A549 (cell line): Measurements from ENCODE around the gene LMF1. TPM values are rescaled to one million over a fixed set of nuclear protein-coding genes. Genes with fewer than 3 reads are reported as not detected.

ENCODE experiments used
- ATAC-seq, 2 experiments: fragments of 200-7000 bp in 1 of 2; fragments of >200 bp in 1 of 2; cut with Nextera tagmentation in 1 of 2; cut with Tn5 transposase in 1 of 2; 3 replicates each; pipeline versions ENCODE4 v1.8.0 to v1.9.1; 2018 to 2020; ENCODE audit warnings: mild to moderate bottlenecking in 1 of 2, moderate library complexity in 1 of 2
- CTCF ChIA-PET: fragments of 300-600 bp; sonication (Branson Sonifier 250); formaldehyde crosslinking; extraction: SDS; loops from one replicate; lab custom pipeline; 2021; ENCODE audit warnings: antibody characterized with exemption, inconsistent platforms; lab: Yijun Ruan, JAX
- POLR2A ChIA-PET: fragments of 350-600 bp; formaldehyde crosslinking; extraction: SDS; loops from one replicate; lab custom pipeline; 2021; ENCODE audit warnings: antibody characterized with exemption, inconsistent platforms; lab: Yijun Ruan, JAX
- DNase-seq, 2 experiments: peaks; one replicate each; pipeline versions ENCODE4 v3.0.0 to v3.0.0-alpha.2; 2011 to 2016; ENCODE audit warnings: low read depth in 1 of 2, low spot score in 1 of 2
- FAIRE-seq: peaks from 2 replicates; lab custom pipeline; 2011; peaks lifted over from hg19 to GRCh38; lab: Jason Lieb, UNC
- H3K27ac ChIP-seq, 2 experiments: fragments of >200 bp; sonication (Bioruptor Twin); formaldehyde crosslinking; 3 replicates each; pipeline ENCODE4 v1.5.1; 2016 to 2017
- H3K4me1 ChIP-seq: fragments of >200 bp; sonication (Bioruptor Twin); formaldehyde crosslinking; 3 replicates; pipeline ENCODE4 v1.6.1; 2016
- H3K4me2 ChIP-seq: fragments of >200 bp; sonication (Bioruptor Twin); formaldehyde crosslinking; 3 replicates; pipeline ENCODE4 v1.6.1; 2016
- H3K4me3 ChIP-seq: fragments of >200 bp; sonication (Bioruptor Twin); formaldehyde crosslinking; 3 replicates; pipeline ENCODE4 v1.5.1; 2016
- H3K9me3 ChIP-seq: fragments of >200 bp; sonication (Bioruptor Twin); formaldehyde crosslinking; 3 replicates; pipeline ENCODE4 v1.6.1; 2016
- CBX2 ChIP-seq: fragments of 200-600 bp; sonication (generic); IDR thresholded peaks from 2 replicates; pipeline ENCODE4 v1.6.1; 2016; ENCODE audit warnings: low read depth, mild to moderate bottlenecking, borderline replicate concordance
- CHD2 ChIP-seq: fragments of 150-350 bp; IDR thresholded peaks from 2 replicates; pipeline ENCODE4 v1.6.1; 2014; ENCODE audit warnings: low read length; ENCODE audit not compliant: partially characterized antibody
- ESRRA ChIP-seq: fragments of 150-350 bp; IDR thresholded peaks from 2 replicates; pipeline ENCODE4 v1.6.1; 2014; ENCODE audit warnings: mild to moderate bottlenecking, low read length, borderline replicate concordance
- FOSL2 ChIP-seq, 2 experiments: fragments of 450-650 bp in 1 of 2; fragments of >200 bp in 1 of 2; sonication (Bioruptor Twin) in 1 of 2; formaldehyde crosslinking; IDR thresholded peaks; 2 replicates each; pipeline versions ENCODE4 v1.5.0 to v1.6.1; 2016 to 2020; ENCODE audit warnings: mild to moderate bottlenecking in 1 of 2, moderate library complexity in 1 of 2
- FOXS1 ChIP-seq: fragments of 250-450 bp; sonication (Bioruptor Pico); IDR thresholded peaks from 2 replicates; pipeline ENCODE4 v1.5.0; 2020; ENCODE audit warnings: mild to moderate bottlenecking, moderate library complexity
- GATA3 ChIP-seq: IDR thresholded peaks from 2 replicates; pipeline ENCODE4 v1.6.1; 2012; ENCODE audit warnings: borderline replicate concordance
- HDAC2 ChIP-seq: fragments of 200-600 bp; sonication (generic); IDR thresholded peaks from 2 replicates; pipeline ENCODE4 v1.6.1; 2016
- HES2 ChIP-seq: fragments of >200 bp; sonication (Bioruptor Twin); formaldehyde crosslinking; IDR thresholded peaks from 2 replicates; pipeline ENCODE4 v1.6.1; 2016
- HEYL ChIP-seq: fragments of 250-450 bp; sonication (Bioruptor Pico); IDR thresholded peaks from 2 replicates; pipeline ENCODE4 v1.8.0; 2021; ENCODE audit warnings: mild to moderate bottlenecking, moderate library complexity
- KDM5A ChIP-seq: fragments of 200-600 bp; sonication (generic); IDR thresholded peaks from 2 replicates; pipeline ENCODE4 v1.6.1; 2016; ENCODE audit warnings: antibody characterized with exemption, mild to moderate bottlenecking
- MAFK ChIP-seq: fragments of 450-650 bp; IDR thresholded peaks from 2 replicates; pipeline ENCODE4 v1.6.1; 2014; ENCODE audit not compliant: partially characterized antibody
- MYC ChIP-seq: IDR thresholded peaks from 2 replicates; pipeline ENCODE4 v1.6.1; 2012; ENCODE audit warnings: mild to moderate bottlenecking, inconsistent platforms, low read length, improper control_type of control experiment, borderline replicate concordance
- NPAS2 ChIP-seq: fragments of 250-450 bp; sonication (Bioruptor Pico); IDR thresholded peaks from 2 replicates; pipeline ENCODE4 v1.8.0; 2022; ENCODE audit warnings: mild to moderate bottlenecking, moderate library complexity, borderline replicate concordance
- SMC3 ChIP-seq: fragments of >200 bp; sonication (Bioruptor Twin); formaldehyde crosslinking; IDR thresholded peaks from 3 replicates; pipeline ENCODE4 v1.6.1; 2018; ENCODE audit warnings: inconsistent platforms
- ZSCAN20 ChIP-seq: fragments of 250-450 bp; sonication (Bioruptor Pico); IDR thresholded peaks from 2 replicates; pipeline ENCODE4 v1.8.0; 2022; ENCODE audit warnings: mild to moderate bottlenecking, moderate library complexity
- WGBS: methylation state at CpG from one replicate; pipeline ENCODE4 v1.1.6; 2017; ENCODE audit errors: missing lambda C conversion rate; 5-methylcytosine and 5-hydroxymethylcytosine counted together
- polyA plus RNA-seq, 4 experiments: library from polyadenylated mRNA; depleted of rRNA in 3 of 4; stranded (reverse); fragments of >200 nt; fragmentation: RNase III in 1 of 4; extraction: RNeasy Plus Mini Kit Qiagen cat#74134 plus additional on column Dnase treatment in 1 of 4; gene quantifications; 2 replicates in 3 of 4; 3 replicates in 1 of 4; pipeline ENCODE4 v1.2.3, GENCODE V29; 2011 to 2017
- TF ChIP-seq, protein P1 (sequence below): IDR thresholded peaks from 2 replicates; pipeline ENCODE4 v1.6.1; 2012
- TF ChIP-seq, protein P2 (sequence below): fragments of 450-650 bp; IDR thresholded peaks from 2 replicates; pipeline ENCODE4 v1.6.1; 2014; ENCODE audit warnings: antibody characterized with exemption
- TF ChIP-seq, protein P3 (sequence below): fragments of 250-450 bp; sonication (Bioruptor Pico); IDR thresholded peaks from 2 replicates; pipeline ENCODE4 v1.5.0; 2021; ENCODE audit warnings: mild to moderate bottlenecking, moderate library complexity, borderline replicate concordance
- TF ChIP-seq, protein P4 (sequence below): fragments of >200 bp; sonication (Bioruptor Twin); formaldehyde crosslinking; IDR thresholded peaks from 3 replicates; pipeline ENCODE4 v1.5.1; 2016
- TF ChIP-seq, protein P5 (sequence below): IDR thresholded peaks from 2 replicates; pipeline ENCODE4 v1.6.1; 2012

Gene LMF1
- polyA plus RNA-seq, 2 of the 4 experiments (the other 2 are of a cell fraction): 8.8 to 10.9 TPM

GRCh38 chr16:937723-938122, 33.1 kb downstream of the LMF1 start:
- no peak overlapping the region for H3K27ac ChIP-seq
- ChIA-PET POLR2A (no interaction called here), CTCF (interaction anchor here (2.9 kb wide), 1 partner anchor 118 kb away, joined by 11 read pairs; no protein-coding TSS in a partner anchor)
- no peak for ATAC-seq
- H3K4me1 ChIP-seq: no peaks in the 10 kb centered on the region
- H3K9me3 ChIP-seq: no peaks in the 10 kb centered on the region
- DNase-seq: no peak
- FAIRE-seq: no peak
- 71% methylated on average over 6 of the region's 6 CpGs for WGBS
- no peak overlapping the region for H3K4me2 ChIP-seq
- TF ChIP-seq MAFK (no peak), CBX2 (no peak)
- TF ChIP-seq, protein P1, sequence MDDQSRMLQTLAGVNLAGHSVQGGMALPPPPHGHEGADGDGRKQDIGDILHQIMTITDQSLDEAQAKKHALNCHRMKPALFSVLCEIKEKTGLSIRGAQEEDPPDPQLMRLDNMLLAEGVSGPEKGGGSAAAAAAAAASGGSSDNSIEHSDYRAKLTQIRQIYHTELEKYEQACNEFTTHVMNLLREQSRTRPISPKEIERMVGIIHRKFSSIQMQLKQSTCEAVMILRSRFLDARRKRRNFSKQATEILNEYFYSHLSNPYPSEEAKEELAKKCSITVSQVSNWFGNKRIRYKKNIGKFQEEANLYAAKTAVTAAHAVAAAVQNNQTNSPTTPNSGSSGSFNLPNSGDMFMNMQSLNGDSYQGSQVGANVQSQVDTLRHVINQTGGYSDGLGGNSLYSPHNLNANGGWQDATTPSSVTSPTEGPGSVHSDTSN: no peak
- H3K4me3 ChIP-seq: no peak overlapping the region

DNA sequence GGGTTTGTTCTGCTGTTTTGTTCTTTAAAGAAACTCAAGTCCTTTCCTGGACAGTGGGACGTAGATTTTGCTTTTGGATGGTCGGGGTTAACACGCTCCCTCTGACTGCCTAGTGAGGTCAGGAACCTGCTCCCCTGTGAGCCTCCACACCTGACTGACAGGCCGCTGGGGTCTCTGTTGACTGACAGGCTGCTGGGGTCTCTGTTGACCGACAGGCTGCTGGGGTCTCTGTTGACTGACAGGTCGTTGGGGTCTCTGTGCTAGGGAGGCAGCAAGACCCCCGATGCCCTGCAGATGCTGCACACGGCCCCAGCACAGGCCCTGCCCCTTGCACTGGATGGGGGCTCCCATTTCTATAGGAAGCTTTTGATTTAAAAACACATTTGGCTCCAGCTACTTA, 33.5 kb downstream of the LMF1 start:
- DNase-seq: no peak
- H3K4me1 ChIP-seq: no peaks in the 10 kb centered on the region
- no peaks in the 10 kb centered on the region for H3K9me3 ChIP-seq
- ChIA-PET POLR2A (no interaction called here), CTCF (interaction anchor here (1.0 to 2.9 kb wide), 2 partner anchors 118 to 124 kb away, joined by 3 to 11 read pairs; no protein-coding TSS in a partner anchor)
- no peak overlapping the region for H3K27ac ChIP-seq
- WGBS: 58% methylated on average over 8 of the region's 8 CpGs
- no peak for TF ChIP-seq FOSL2 (IDR thresholded peaks at IDR 0.05)
- TF ChIP-seq FOSL2 (CRISPR knock-in tag; IDR thresholded peaks at IDR 0.05): no peak
- ATAC-seq: no peak
- H3K4me2 ChIP-seq: no peak overlapping the region
- no peak for FAIRE-seq
- no peak overlapping the region for H3K4me3 ChIP-seq

GRCh38 chr16:935684-936083, 35.1 kb downstream of the LMF1 start:
- no peak overlapping the region for H3K4me2 ChIP-seq
- no peak overlapping the region for H3K27ac ChIP-seq
- ATAC-seq: no peak
- POLR2A ChIA-PET: no interaction called here
- FAIRE-seq: no peak
- H3K4me1 ChIP-seq: no peaks in the 10 kb centered on the region
- no peak overlapping the region for H3K4me3 ChIP-seq
- WGBS: 67% methylated on average over 11 of the region's 11 CpGs
- H3K9me3 ChIP-seq: no peaks in the 10 kb centered on the region
- DNase-seq: no peak
- TF ChIP-seq, protein P2, sequence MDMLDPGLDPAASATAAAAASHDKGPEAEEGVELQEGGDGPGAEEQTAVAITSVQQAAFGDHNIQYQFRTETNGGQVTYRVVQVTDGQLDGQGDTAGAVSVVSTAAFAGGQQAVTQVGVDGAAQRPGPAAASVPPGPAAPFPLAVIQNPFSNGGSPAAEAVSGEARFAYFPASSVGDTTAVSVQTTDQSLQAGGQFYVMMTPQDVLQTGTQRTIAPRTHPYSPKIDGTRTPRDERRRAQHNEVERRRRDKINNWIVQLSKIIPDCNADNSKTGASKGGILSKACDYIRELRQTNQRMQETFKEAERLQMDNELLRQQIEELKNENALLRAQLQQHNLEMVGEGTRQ: no peak
- TF ChIP-seq, protein P1: no peak
- TF ChIP-seq ZSCAN20 (CRISPR knock-in tag): no peak
- no peak for TF ChIP-seq HEYL (CRISPR knock-in tag)
- no peak for TF ChIP-seq HES2
- no peak for TF ChIP-seq ESRRA
- TF ChIP-seq, all 56 proteins: peak for 0
- CTCF ChIA-PET: interaction anchor here (0.7 to 2.9 kb wide), 2 partner anchors 120 to 128 kb away, joined by 3 to 11 read pairs; no protein-coding TSS in a partner anchor

DNA sequence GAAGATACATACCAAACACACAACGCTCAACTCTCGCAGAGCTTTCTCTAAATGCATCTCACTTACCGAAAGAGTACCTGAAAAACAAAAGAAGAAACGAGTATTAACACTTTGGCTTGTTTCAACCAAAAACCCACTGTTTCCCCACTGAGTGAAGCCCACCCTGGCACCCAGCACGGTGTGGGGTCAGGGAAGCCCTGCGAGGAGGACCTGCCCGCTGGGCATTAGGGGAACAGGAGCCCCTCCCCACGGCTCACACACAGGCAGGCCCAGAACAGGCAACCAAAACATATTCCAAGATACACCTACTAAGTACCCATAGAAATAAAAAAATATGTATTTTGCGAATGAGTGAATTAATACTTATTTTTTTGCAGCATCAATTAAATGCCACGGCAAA, 36.6 kb downstream of the LMF1 start:
- CTCF ChIA-PET: no interaction called here
- H3K4me3 ChIP-seq: no peak overlapping the region
- no peaks in the 10 kb centered on the region for H3K9me3 ChIP-seq
- no peak overlapping the region for H3K27ac ChIP-seq
- POLR2A ChIA-PET: no interaction called here
- no peaks in the 10 kb centered on the region for H3K4me1 ChIP-seq
- DNase-seq (no peak), ATAC-seq (no peak), FAIRE-seq (no peak)
- H3K4me2 ChIP-seq: no peak overlapping the region
- 76% methylated on average over 10 of the region's 10 CpGs for WGBS
- TF ChIP-seq NPAS2 (no peak), CHD2 (no peak), SMC3 (no peak), HDAC2 (no peak), KDM5A (no peak), FOXS1 (CRISPR knock-in tag) (no peak), MYC (no peak), GATA3 (no peak)
- TF ChIP-seq, protein P3, sequence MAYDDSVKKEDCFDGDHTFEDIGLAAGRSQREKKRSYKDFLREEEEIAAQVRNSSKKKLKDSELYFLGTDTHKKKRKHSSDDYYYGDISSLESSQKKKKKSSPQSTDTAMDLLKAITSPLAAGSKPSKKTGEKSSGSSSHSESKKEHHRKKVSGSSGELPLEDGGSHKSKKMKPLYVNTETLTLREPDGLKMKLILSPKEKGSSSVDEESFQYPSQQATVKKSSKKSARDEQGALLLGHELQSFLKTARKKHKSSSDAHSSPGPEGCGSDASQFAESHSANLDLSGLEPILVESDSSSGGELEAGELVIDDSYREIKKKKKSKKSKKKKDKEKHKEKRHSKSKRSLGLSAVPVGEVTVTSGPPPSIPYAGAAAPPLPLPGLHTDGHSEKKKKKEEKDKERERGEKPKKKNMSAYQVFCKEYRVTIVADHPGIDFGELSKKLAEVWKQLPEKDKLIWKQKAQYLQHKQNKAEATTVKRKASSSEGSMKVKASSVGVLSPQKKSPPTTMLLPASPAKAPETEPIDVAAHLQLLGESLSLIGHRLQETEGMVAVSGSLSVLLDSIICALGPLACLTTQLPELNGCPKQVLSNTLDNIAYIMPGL (CRISPR knock-in tag): no peak
- TF ChIP-seq, protein P4, sequence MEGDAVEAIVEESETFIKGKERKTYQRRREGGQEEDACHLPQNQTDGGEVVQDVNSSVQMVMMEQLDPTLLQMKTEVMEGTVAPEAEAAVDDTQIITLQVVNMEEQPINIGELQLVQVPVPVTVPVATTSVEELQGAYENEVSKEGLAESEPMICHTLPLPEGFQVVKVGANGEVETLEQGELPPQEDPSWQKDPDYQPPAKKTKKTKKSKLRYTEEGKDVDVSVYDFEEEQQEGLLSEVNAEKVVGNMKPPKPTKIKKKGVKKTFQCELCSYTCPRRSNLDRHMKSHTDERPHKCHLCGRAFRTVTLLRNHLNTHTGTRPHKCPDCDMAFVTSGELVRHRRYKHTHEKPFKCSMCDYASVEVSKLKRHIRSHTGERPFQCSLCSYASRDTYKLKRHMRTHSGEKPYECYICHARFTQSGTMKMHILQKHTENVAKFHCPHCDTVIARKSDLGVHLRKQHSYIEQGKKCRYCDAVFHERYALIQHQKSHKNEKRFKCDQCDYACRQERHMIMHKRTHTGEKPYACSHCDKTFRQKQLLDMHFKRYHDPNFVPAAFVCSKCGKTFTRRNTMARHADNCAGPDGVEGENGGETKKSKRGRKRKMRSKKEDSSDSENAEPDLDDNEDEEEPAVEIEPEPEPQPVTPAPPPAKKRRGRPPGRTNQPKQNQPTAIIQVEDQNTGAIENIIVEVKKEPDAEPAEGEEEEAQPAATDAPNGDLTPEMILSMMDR: no peak
- TF ChIP-seq, protein P5, sequence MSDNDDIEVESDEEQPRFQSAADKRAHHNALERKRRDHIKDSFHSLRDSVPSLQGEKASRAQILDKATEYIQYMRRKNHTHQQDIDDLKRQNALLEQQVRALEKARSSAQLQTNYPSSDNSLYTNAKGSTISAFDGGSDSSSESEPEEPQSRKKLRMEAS: no peak
